Activated naive CD8-positive, alpha-beta T cell treated with anti-CD3 and anti-CD28 coated beads, Interleukin-2, amount 10 ng/mL, durations not matched to agents 7 days and 5 days (primary cell): ENCODE measurements around the gene BIRC6. TPM values are rescaled to one million over a fixed set of nuclear protein-coding genes. Genes with fewer than 3 reads are reported as not detected.
"Not testable (repeated sequence)": the region's sequence is repeated elsewhere in the genome, so short reads cannot be mapped to it uniquely, and the experiment has no call there.

Experiments used
- ATAC-seq: fragments of 150-1000 bp; cut with Tn5 transposase; one replicate; pipeline ENCODE4 v1.10.0; 2021; ENCODE audit warnings: low read depth, moderate library complexity
- POLR2A ChIA-PET: fragments of 350-600 bp; sonication (Branson Sonifier 250); formaldehyde crosslinking; loops from one replicate; lab custom pipeline; 2021; ENCODE audit warnings: antibody characterized with exemption; lab: Charles Lee
- DNase-seq: peaks from one replicate; pipeline ENCODE4 v3.0.0; 2021
- H3K27ac Mint-ChIP-seq: one replicate; pipeline ENCODE4 v1.8.0; 2022; ENCODE audit warnings: mild to moderate bottlenecking, mixed read lengths
- H3K27me3 Mint-ChIP-seq: one replicate; pipeline ENCODE4 v1.8.0; 2022; ENCODE audit warnings: mild to moderate bottlenecking, moderate library complexity, mixed read lengths
- H3K36me3 Mint-ChIP-seq: one replicate; pipeline ENCODE4 v1.8.0; 2021; ENCODE audit warnings: mild to moderate bottlenecking, mixed read lengths
- H3K4me1 Mint-ChIP-seq: one replicate; pipeline ENCODE4 v1.8.0; 2021; ENCODE audit warnings: mixed read lengths
- H3K4me3 Mint-ChIP-seq: one replicate; pipeline ENCODE4 v1.8.0; 2022; ENCODE audit warnings: mild to moderate bottlenecking, moderate library complexity, mixed read lengths
- H3K9me3 Mint-ChIP-seq: one replicate; pipeline ENCODE4 v1.8.0; 2021; ENCODE audit warnings: mixed read lengths
- total RNA-seq, 2 experiments: library from RNA; stranded (reverse); gene quantifications; one replicate each; pipeline ENCODE4 v1.2.3, GENCODE V29; 2021

The BIRC6 gene
- total RNA-seq, 2 experiments from 2014 or later: 125 to 132 TPM

GRCh38 chr2:32360416-32360815 is 3.6 kb downstream of the BIRC6 start:
- Mint-ChIP-seq H3K9me3 (no peaks in the 10 kb centered on the region), H3K27ac (no peak overlapping the region), H3K4me3 (peak overlapping the region; percentile 12), H3K27me3 (no peaks in the 10 kb centered on the region), H3K4me1 (peaks cover 39% of the 10 kb centered on the region), H3K36me3 (peaks cover 35% of the 10 kb centered on the region)
- ATAC-seq (no peak), DNase-seq (no peak)
- POLR2A ChIA-PET: no interaction called here

DNA sequence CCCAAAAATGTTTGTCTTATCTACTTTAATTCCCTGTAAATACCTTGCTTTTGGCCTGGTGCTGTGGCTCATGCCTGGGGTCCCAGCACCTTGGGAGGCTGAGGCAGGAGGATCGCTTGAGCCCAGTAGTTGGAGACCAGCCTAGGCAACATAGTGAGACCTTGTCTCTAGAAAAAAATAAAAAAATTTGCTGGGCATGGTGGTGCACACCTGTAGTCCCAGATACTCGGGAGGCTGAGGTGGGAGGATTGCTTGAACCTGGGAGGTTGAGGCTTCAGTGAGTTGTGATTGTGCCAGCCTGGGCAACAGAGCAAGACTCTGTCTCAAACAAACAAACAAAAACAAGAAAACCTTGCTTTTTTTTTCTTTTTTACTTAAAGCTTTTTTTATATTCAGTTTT is 6.2 kb downstream of the BIRC6 start:
- H3K27ac Mint-ChIP-seq: not testable (repeated sequence)

GRCh38 chr2:32363597-32363996 is 6.8 kb downstream of the BIRC6 start:
- Mint-ChIP-seq H3K9me3 (no peaks in the 10 kb centered on the region), H3K36me3 (peaks cover 29% of the 10 kb centered on the region), H3K4me1 (peaks cover 38% of the 10 kb centered on the region), H3K4me3 (no peak overlapping the region), H3K27me3 (no peaks in the 10 kb centered on the region), H3K27ac (no peak overlapping the region)
- POLR2A ChIA-PET: no interaction called here
- DNase-seq (no peak), ATAC-seq (no peak)

More for the DNA sequence above, 6.2 kb downstream of the BIRC6 start:
- H3K27me3 Mint-ChIP-seq, POLR2A ChIA-PET, DNase-seq, ATAC-seq, H3K9me3 Mint-ChIP-seq, H3K4me3 Mint-ChIP-seq: not testable (repeated sequence)
- Mint-ChIP-seq H3K36me3 (peaks cover 35% of the 10 kb centered on the region), H3K4me1 (peaks cover 43% of the 10 kb centered on the region)

DNA sequence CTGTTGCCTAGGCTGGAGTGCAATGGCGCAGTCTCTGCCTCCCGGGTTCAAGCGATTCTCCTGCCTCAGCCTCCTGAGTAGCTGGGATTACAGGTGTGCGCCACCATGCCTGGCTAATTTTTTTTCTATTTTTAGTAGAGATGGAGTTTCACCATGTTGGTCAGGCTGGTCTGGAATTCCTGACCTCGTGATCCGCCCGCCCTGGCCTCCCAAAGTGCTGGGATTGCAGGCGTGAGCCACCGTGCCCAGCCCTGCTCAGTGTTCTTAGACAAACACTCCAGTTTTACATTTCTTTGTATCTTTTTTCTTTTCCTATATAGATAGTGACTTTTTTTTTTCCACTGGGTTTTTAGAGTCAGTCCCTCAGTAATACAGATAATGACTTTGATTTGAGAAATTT is 7.5 kb downstream of the BIRC6 start:
- peaks cover 28% of the 10 kb centered on the region for H3K36me3 Mint-ChIP-seq
- ATAC-seq, H3K9me3 Mint-ChIP-seq, POLR2A ChIA-PET, H3K27ac Mint-ChIP-seq, H3K4me3 Mint-ChIP-seq, H3K27me3 Mint-ChIP-seq, DNase-seq: not testable (repeated sequence)
- peaks cover 31% of the 10 kb centered on the region for H3K4me1 Mint-ChIP-seq

DNA sequence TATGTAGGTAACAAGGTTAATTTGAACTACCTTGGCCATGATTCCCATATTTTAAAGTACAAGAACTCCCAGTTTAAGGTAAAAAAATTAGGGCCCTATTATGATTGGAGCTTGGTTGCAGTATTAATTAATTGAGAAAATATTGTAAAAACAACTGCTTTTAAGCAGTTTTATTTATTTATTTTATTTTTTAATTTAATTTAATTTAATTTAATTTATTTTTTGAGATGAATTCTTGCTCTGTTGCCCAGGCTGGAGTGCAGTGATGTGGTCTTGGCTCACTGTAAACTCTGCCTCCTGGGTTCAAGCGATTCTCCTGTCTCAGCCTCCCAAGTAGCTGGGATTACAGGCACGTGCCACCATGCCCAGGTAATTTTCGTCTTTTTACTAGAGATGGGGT is 8.9 kb downstream of the BIRC6 start:
- H3K27me3 Mint-ChIP-seq, ATAC-seq, H3K4me3 Mint-ChIP-seq, H3K9me3 Mint-ChIP-seq, POLR2A ChIA-PET, DNase-seq, H3K27ac Mint-ChIP-seq: not testable (repeated sequence)
- Mint-ChIP-seq H3K4me1 (peaks cover 23% of the 10 kb centered on the region), H3K36me3 (peaks cover 24% of the 10 kb centered on the region)

DNA sequence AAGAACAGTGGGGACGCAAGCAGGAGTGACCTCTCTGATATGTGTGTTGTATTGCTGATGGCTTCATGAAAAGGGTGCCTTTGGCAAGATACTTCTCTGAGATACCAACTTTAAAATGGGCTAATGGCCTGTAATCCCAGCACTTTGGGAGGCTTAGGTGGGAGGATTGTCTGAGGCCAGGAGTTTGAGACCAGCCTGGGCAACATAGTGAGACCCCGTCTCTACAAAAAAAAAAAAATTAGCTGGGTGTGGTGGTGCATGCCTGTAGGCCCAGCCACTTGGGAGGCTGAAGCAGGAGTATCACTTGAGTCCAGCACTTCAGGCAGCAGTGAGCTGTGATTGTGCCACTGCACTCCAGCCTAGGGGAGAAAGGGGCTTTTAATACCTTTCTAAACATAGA is 9.8 kb downstream of the BIRC6 start:
- Mint-ChIP-seq H3K27ac (no peak overlapping the region), H3K4me1 (peaks cover 19% of the 10 kb centered on the region), H3K36me3 (peaks cover 20% of the 10 kb centered on the region), H3K4me3 (no peak overlapping the region), H3K27me3 (no peaks in the 10 kb centered on the region), H3K9me3 (no peaks in the 10 kb centered on the region)
- POLR2A ChIA-PET: interaction anchor here (0.6 kb wide), 1 partner anchor 226 kb away, joined by 3 read pairs; no protein-coding TSS in a partner anchor
- no peak for ATAC-seq
- no peak for DNase-seq

GRCh38 chr2:32369222-32369621 is 12.4 kb downstream of the BIRC6 start:
- H3K36me3 Mint-ChIP-seq: peaks cover 25% of the 10 kb centered on the region
- POLR2A ChIA-PET: no interaction called here
- H3K4me3 Mint-ChIP-seq: no peak overlapping the region
- H3K27ac Mint-ChIP-seq: no peak overlapping the region
- peaks cover 12% of the 10 kb centered on the region for H3K4me1 Mint-ChIP-seq
- no peaks in the 10 kb centered on the region for H3K27me3 Mint-ChIP-seq
- H3K9me3 Mint-ChIP-seq: no peaks in the 10 kb centered on the region
- DNase-seq: no peak
- ATAC-seq: no peak

DNA sequence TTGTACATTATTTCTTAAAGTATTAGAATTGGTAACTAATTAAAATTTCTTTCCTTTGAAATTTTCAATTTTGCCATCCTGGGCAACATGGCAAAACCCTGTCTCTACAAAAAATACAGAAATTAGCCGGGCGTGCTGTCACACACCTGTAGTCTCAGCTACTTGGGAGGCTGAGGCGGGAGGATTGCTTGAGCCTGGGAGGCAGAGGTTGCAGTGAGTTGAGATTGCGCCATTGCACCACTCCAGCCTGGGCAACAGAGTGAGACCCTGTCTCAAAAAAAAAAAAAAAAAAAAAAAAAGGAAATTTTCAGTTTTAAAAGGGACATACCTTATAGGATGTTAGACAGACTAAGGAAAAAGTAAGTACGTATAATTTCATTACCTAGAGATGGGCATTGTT is 14.1 kb downstream of the BIRC6 start:
- peaks cover 23% of the 10 kb centered on the region for H3K36me3 Mint-ChIP-seq
- POLR2A ChIA-PET, ATAC-seq, H3K27me3 Mint-ChIP-seq, DNase-seq, H3K27ac Mint-ChIP-seq, H3K9me3 Mint-ChIP-seq, H3K4me1 Mint-ChIP-seq, H3K4me3 Mint-ChIP-seq: not testable (repeated sequence)

GRCh38 chr2:32372519-32373182 is 15.8 kb downstream of the BIRC6 start:
- no peak for ATAC-seq
- H3K27ac Mint-ChIP-seq: no peak overlapping the region
- H3K4me3 Mint-ChIP-seq: no peak overlapping the region
- POLR2A ChIA-PET: no interaction called here
- peaks cover 21% of the 10 kb centered on the region for H3K36me3 Mint-ChIP-seq
- no peaks in the 10 kb centered on the region for H3K27me3 Mint-ChIP-seq
- H3K9me3 Mint-ChIP-seq: no peaks in the 10 kb centered on the region
- peaks cover 10% of the 10 kb centered on the region for H3K4me1 Mint-ChIP-seq
- DNase-seq: no peak

GRCh38 chr2:32375228-32375892 is 18.5 kb downstream of the BIRC6 start:
- H3K4me3 Mint-ChIP-seq: no peak overlapping the region
- no peak for DNase-seq
- POLR2A ChIA-PET: no interaction called here
- H3K36me3 Mint-ChIP-seq: peaks cover 22% of the 10 kb centered on the region
- H3K27me3 Mint-ChIP-seq: no peaks in the 10 kb centered on the region
- H3K27ac Mint-ChIP-seq: no peak overlapping the region
- ATAC-seq: no peak
- no peaks in the 10 kb centered on the region for H3K9me3 Mint-ChIP-seq
- peaks cover 11% of the 10 kb centered on the region for H3K4me1 Mint-ChIP-seq

- POLR2A ChIA-PET: no interaction called here
- Mint-ChIP-seq H3K27me3 (no peaks in the 10 kb centered on the region), H3K36me3 (peaks cover 28% of the 10 kb centered on the region), H3K9me3 (no peaks in the 10 kb centered on the region), H3K4me3 (no peak overlapping the region), H3K27ac (no peak overlapping the region), H3K4me1 (peaks cover 11% of the 10 kb centered on the region)
- ATAC-seq (no peak), DNase-seq (no peak)
Measured at GRCh38 chr2:32376756-32377155, 19.9 kb downstream of the BIRC6 start.

- Mint-ChIP-seq H3K36me3 (peaks cover 30% of the 10 kb centered on the region), H3K4me3 (no peak overlapping the region), H3K27me3 (no peaks in the 10 kb centered on the region), H3K9me3 (no peaks in the 10 kb centered on the region), H3K4me1 (peaks cover 14% of the 10 kb centered on the region), H3K27ac (no peak overlapping the region)
- POLR2A ChIA-PET: no interaction called here
- ATAC-seq (no peak), DNase-seq (no peak)
Measured at GRCh38 chr2:32377928-32378327, 21.1 kb downstream of the BIRC6 start.

DNA sequence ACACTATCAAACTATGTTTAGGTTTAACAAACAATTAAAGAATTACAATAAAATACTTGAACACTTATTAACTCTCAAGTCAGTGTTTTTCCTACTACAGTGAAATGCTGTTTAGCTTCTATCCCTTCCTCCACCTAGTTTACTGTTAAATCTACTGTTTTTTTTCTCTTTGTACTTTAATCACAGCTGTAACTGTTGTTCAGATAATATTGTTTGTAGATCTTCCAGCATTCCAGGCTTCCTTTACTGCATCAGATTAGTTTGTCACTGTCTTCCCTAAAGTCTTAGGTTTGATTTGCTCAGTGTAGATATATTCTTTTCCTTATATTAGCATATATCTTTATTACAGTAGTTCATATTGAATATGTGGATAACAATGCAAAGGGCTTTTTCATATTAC is 22.5 kb downstream of the BIRC6 start:
- peaks cover 23% of the 10 kb centered on the region for H3K36me3 Mint-ChIP-seq
- no peak overlapping the region for H3K4me3 Mint-ChIP-seq
- no peak overlapping the region for H3K27ac Mint-ChIP-seq
- H3K4me1 Mint-ChIP-seq: peaks cover 14% of the 10 kb centered on the region
- no peaks in the 10 kb centered on the region for H3K27me3 Mint-ChIP-seq
- ATAC-seq (no peak), DNase-seq (no peak)
- H3K9me3 Mint-ChIP-seq: no peaks in the 10 kb centered on the region
- POLR2A ChIA-PET: no interaction called here

DNA sequence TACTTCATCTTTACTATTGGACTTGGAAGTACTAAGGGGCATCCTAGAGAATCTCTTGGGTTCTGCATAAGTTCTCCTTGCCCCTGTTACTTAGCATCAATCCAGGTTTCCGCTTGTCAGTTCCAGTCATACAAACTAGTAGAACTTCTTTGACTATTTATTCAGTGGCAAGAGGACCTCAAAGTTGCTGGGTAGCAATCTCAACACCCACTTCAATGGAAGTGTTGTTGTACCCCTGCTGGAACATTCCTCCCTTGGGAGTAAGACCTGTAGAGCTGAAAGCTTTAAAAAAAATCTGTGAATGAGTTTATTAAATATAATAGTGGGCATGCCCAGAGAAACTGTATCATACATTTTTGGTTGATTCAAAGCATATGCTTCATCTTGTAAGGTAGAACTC is 27.0 kb downstream of the BIRC6 start:
- Mint-ChIP-seq H3K4me1 (peaks cover 10% of the 10 kb centered on the region), H3K36me3 (peaks cover 32% of the 10 kb centered on the region), H3K4me3 (no peak overlapping the region), H3K9me3 (no peaks in the 10 kb centered on the region), H3K27ac (no peak overlapping the region), H3K27me3 (no peaks in the 10 kb centered on the region)
- DNase-seq (no peak), ATAC-seq (no peak)
- POLR2A ChIA-PET: interaction anchor here (0.7 kb wide), 1 partner anchor 93 kb away, joined by 4 read pairs; no protein-coding TSS in a partner anchor
